Activated CD8-positive, alpha-beta memory T cell treated with anti-CD3 and anti-CD28 coated beads for 1 hour (primary cell): ENCODE measurements around the gene SZRD1.

ENCODE experiments used
- DNase-seq, 2 donors: peaks; one replicate each; pipeline ENCODE4 v3.0.0-alpha.2; 2020; ENCODE audit warnings: low read depth in 1 of 2; ENCODE audit errors: extremely low read depth in 1 of 2

Gene SZRD1

GRCh38 chr1:16367258-16367967 lies 371 bp downstream of the SZRD1 start:
- peak; percentile 66 to 67 for DNase-seq

- no peak for DNase-seq
These were observed 1.2 kb downstream of the SZRD1 start for GRCh38 chr1:16367968-16368890.

GRCh38 chr1:16369821-16370220 lies 2.8 kb downstream of the SZRD1 start:
- no peak for DNase-seq

GRCh38 chr1:16371725-16372124 lies 4.7 kb downstream of the SZRD1 start:
- DNase-seq: no peak

GRCh38 chr1:16372535-16373285 lies 5.7 kb downstream of the SZRD1 start:
- DNase-seq: no peak

GRCh38 chr1:16374266-16374665 lies 7.2 kb downstream of the SZRD1 start:
- DNase-seq: no peak

- no peak for DNase-seq
These were observed 8.7 kb downstream of the SZRD1 start for GRCh38 chr1:16375521-16376340.

GRCh38 chr1:16376971-16377370 lies 9.9 kb downstream of the SZRD1 start:
- DNase-seq: no peak

GRCh38 chr1:16378443-16378842 lies 11.4 kb downstream of the SZRD1 start:
- DNase-seq: no peak

- no peak for DNase-seq
These were observed 13.8 kb downstream of the SZRD1 start for GRCh38 chr1:16380868-16381267.

- DNase-seq: no peak
These were observed 16.8 kb downstream of the SZRD1 start for GRCh38 chr1:16383888-16384287.

GRCh38 chr1:16385659-16386453 lies 18.8 kb downstream of the SZRD1 start:
- no peak for DNase-seq

- no peak for DNase-seq
These were observed 19.5 kb downstream of the SZRD1 start for GRCh38 chr1:16386454-16387113.

- DNase-seq: no peak
These were observed 20.5 kb downstream of the SZRD1 start for GRCh38 chr1:16387201-16388188.

GRCh38 chr1:16391411-16391810 lies 24.4 kb downstream of the SZRD1 start:
- no peak for DNase-seq

GRCh38 chr1:16392740-16393569 lies 25.9 kb downstream of the SZRD1 start:
- DNase-seq: no peak
